ENCODE results near the gene TMTC2. TPM values are rescaled to one million over a fixed set of nuclear protein-coding genes. Genes with fewer than 3 reads are reported as not detected.

TMTC2 gene
- total and polyA plus RNA-seq, 2 experiments from 2014 or later: 0.36 to 5.6 TPM

DNA sequence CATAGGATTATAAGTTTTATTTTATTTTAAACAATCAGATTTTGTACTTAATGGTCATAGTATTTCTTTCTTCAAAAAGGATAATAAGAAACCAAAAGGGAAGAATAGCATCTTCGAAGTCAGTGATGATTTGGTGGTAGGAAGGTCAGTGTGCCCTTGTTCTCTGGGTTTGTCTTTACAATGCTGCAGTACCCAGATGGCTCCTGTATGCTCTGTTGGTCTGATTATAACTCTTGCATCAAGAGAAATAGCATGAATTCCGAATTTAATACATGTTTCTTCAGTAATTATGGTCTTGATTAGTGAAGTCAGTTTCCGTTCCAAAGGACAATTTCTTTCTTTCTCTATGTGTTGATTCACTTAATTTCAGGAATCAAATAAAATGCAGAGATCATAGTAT lies 180.2 kb downstream of the TMTC2 start:
- H3K9ac ChIP-seq: no peak overlapping the region
- in situ Hi-C loops (cut with MboI): no loop called here
- H3F3A ChIP-seq (ENCODE audit: insufficient read depth): no peaks in the 10 kb centered on the region
- no peaks in the 10 kb centered on the region for H4K20me1 ChIP-seq (ENCODE audit: insufficient read depth)
- H3K9me3 ChIP-seq (ENCODE audit: low read depth): no peaks in the 10 kb centered on the region
- WGBS, 2 experiments (ENCODE audit: low coverage in 1 of 2, low lambda C conversion rate in 2 of 2, missing lambda C conversion rate in 2 of 2): 45 to 52% methylated on average over 3 of the region's 3 CpGs
- H2AFZ ChIP-seq: no peak overlapping the region
- H3K79me2 ChIP-seq (ENCODE audit: insufficient read depth): no peaks in the 10 kb centered on the region
- no peaks in the 10 kb centered on the region for H3K36me3 ChIP-seq (ENCODE audit: low read depth)
- DNase-seq: no peak
- no peaks in the 10 kb centered on the region for H3K27me3 ChIP-seq (replicated peaks; ENCODE audit: insufficient read depth)
- TF ChIP-seq EZH2 (IDR thresholded peaks at IDR 0.05; ENCODE audit: insufficient read depth, poor library complexity, severe bottlenecking): no peak
- TF ChIP-seq EZH2phosphoT487 (IDR thresholded peaks at IDR 0.05; ENCODE audit: insufficient read depth, low read depth): no peak
- H3K27ac ChIP-seq: no peak overlapping the region
- H3K4me2 ChIP-seq (ENCODE audit: unreplicated experiment): no peak overlapping the region
- H3K4me3 ChIP-seq: no peak overlapping the region
- H3K9me2 ChIP-seq (ENCODE audit: insufficient read depth): no peaks in the 10 kb centered on the region
- peaks cover 6% of the 10 kb centered on the region; the same call in 1 of the 2 replicates for H3K4me1 ChIP-seq (ENCODE audit: insufficient read depth)

DNA sequence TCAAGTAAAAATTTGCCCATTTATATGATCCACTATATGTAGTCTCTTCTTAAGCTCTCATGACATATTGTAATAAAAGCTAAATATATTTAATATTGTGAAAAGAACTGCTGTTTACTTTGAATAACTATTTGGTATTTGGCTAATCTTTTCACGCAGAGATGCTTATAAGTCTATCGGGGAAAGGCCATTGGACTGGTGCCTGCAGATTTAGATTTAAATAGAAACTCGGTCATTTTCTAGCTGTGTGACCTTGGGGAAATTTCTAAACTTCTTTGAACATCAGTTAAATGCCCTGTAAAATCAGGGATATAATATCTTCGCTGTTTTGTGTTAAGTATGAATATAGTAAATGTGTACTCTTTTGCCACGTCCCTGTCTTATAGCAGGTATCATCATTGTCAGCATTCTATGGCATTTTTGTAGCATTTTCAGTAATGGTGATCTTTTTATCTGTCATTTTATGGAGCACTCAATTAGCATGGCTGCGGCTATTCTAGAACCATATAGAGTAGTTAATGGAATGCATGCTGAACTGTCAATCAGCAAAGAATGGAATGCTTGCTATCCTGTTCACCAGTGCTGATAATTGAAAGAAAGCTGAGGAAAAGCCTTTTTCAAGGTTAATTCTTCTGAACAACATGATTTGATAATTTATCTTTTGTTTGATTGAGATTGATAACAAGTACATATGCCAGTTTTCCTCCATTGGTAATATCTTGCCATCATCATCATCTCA lies 181.2 kb downstream of the TMTC2 start:
- Histone ChIP-seq H3K27me3 (replicated peaks; ENCODE audit: insufficient read depth) (no peaks in the 10 kb centered on the region), H2AFZ (no peak overlapping the region), H3K4me1 (ENCODE audit: insufficient read depth) (no peaks in the 10 kb centered on the region), H3K27ac (no peak overlapping the region), H3K9ac (no peak overlapping the region), H3F3A (ENCODE audit: insufficient read depth) (no peaks in the 10 kb centered on the region), H3K4me2 (ENCODE audit: unreplicated experiment) (no peak overlapping the region), H3K36me3 (ENCODE audit: low read depth) (no peaks in the 10 kb centered on the region), H4K20me1 (ENCODE audit: insufficient read depth) (no peaks in the 10 kb centered on the region), H3K4me3 (no peak overlapping the region), H3K9me2 (ENCODE audit: insufficient read depth) (no peaks in the 10 kb centered on the region), H3K79me2 (ENCODE audit: insufficient read depth) (no peaks in the 10 kb centered on the region), H3K9me3 (ENCODE audit: low read depth) (no peaks in the 10 kb centered on the region)
- TF ChIP-seq EZH2 (IDR thresholded peaks at IDR 0.05; ENCODE audit: insufficient read depth, poor library complexity, severe bottlenecking): no peak
- no peak for TF ChIP-seq EZH2phosphoT487 (IDR thresholded peaks at IDR 0.05; ENCODE audit: insufficient read depth, low read depth)
- in situ Hi-C loops (cut with MboI): no loop called here
- WGBS, 2 experiments (ENCODE audit: low coverage in 1 of 2, low lambda C conversion rate in 2 of 2, missing lambda C conversion rate in 2 of 2): 83 to 86% methylated on average over 6 of the region's 6 CpGs
- DNase-seq: no peak

DNA sequence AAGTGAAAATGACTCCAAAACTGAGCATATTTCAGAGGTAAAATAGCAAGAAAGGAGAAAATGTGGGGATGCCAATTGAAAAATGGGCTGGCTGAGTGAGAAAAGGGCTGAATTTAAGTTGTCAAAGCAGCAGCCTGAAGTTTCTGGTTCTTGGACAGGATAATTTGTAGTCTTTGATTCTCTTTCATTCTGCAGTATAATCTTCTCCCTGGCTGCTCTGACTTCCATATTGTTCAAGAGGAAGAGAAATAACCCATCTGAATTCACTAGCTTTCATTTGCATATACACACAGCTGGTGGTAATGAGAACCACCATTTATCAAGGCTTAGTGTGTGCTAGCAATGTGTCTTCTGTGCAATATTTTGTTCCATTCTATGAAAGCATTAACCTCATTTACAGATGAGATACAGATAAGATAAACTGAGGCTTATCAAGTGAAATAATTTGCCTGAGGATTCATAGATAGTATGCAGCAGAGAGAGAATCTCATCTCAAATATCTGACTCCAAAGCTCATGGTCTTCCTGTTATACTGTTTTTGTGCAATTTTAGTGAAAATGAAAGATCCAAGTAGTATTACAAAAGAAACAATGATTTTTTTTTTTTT lies 184.2 kb downstream of the TMTC2 start:
- no peaks in the 10 kb centered on the region for H3K9me2 ChIP-seq (ENCODE audit: insufficient read depth)
- DNase-seq: no peak
- H3K4me2 ChIP-seq (ENCODE audit: unreplicated experiment): no peak overlapping the region
- H3K4me3 ChIP-seq: no peak overlapping the region
- TF ChIP-seq EZH2phosphoT487 (IDR thresholded peaks at IDR 0.05; ENCODE audit: insufficient read depth, low read depth) (no peak), EZH2 (IDR thresholded peaks at IDR 0.05; ENCODE audit: insufficient read depth, poor library complexity, severe bottlenecking) (no peak)
- no peak overlapping the region for H2AFZ ChIP-seq
- H3K27me3 ChIP-seq (replicated peaks; ENCODE audit: insufficient read depth): no peaks in the 10 kb centered on the region
- in situ Hi-C loops (cut with MboI): no loop called here
- no peaks in the 10 kb centered on the region for H3K9me3 ChIP-seq (ENCODE audit: low read depth)
- no peaks in the 10 kb centered on the region for H3F3A ChIP-seq (ENCODE audit: insufficient read depth)
- H3K79me2 ChIP-seq (ENCODE audit: insufficient read depth): no peaks in the 10 kb centered on the region
- H3K36me3 ChIP-seq (ENCODE audit: low read depth): no peaks in the 10 kb centered on the region
- H3K27ac ChIP-seq: no peak overlapping the region
- H4K20me1 ChIP-seq (ENCODE audit: insufficient read depth): no peaks in the 10 kb centered on the region
- no peak overlapping the region for H3K9ac ChIP-seq
- H3K4me1 ChIP-seq (ENCODE audit: insufficient read depth): no peaks in the 10 kb centered on the region

DNA sequence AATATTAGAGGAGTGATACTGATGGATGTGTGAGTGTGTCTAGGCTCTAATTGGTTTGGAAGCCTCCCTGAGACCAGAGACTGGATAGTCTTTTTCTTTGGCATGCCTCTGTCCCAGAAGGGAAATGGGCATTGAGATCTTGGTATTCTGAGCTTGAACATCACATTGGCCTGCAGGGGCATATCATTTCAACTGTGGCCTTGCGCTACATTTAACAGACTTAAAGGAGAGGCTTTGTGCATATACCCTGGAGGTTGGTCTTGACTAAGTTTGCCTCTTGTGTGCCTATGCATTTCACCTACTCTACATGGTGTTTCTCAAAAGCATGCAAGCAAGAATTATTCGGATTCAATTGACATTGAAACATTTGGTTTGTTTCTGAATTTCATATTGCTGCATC lies 185.4 kb downstream of the TMTC2 start:
- no peak overlapping the region for H3K4me2 ChIP-seq (ENCODE audit: unreplicated experiment)
- H3K9me2 ChIP-seq (ENCODE audit: insufficient read depth): no peaks in the 10 kb centered on the region
- H4K20me1 ChIP-seq (ENCODE audit: insufficient read depth): no peaks in the 10 kb centered on the region
- H2AFZ ChIP-seq: no peak overlapping the region
- no peak for DNase-seq
- H3K27ac ChIP-seq: no peak overlapping the region
- 75 to 76% methylated on average over 2 of the region's 2 CpGs for WGBS, 2 experiments (ENCODE audit: low coverage in 1 of 2, low lambda C conversion rate in 2 of 2, missing lambda C conversion rate in 2 of 2)
- H3K36me3 ChIP-seq (ENCODE audit: low read depth): no peaks in the 10 kb centered on the region
- no peak overlapping the region for H3K4me3 ChIP-seq
- no peak overlapping the region for H3K9ac ChIP-seq
- no peaks in the 10 kb centered on the region for H3K4me1 ChIP-seq (ENCODE audit: insufficient read depth)
- in situ Hi-C loops (cut with MboI): no loop called here
- H3K79me2 ChIP-seq (ENCODE audit: insufficient read depth): no peaks in the 10 kb centered on the region
- no peak for TF ChIP-seq EZH2 (IDR thresholded peaks at IDR 0.05; ENCODE audit: insufficient read depth, poor library complexity, severe bottlenecking)
- no peak for TF ChIP-seq EZH2phosphoT487 (IDR thresholded peaks at IDR 0.05; ENCODE audit: insufficient read depth, low read depth)
- no peaks in the 10 kb centered on the region for H3K9me3 ChIP-seq (ENCODE audit: low read depth)
- H3F3A ChIP-seq (ENCODE audit: insufficient read depth): no peaks in the 10 kb centered on the region
- H3K27me3 ChIP-seq (replicated peaks; ENCODE audit: insufficient read depth): no peaks in the 10 kb centered on the region

Data from GM23248 (cell line).